ENCODE results near the gene EXOC6.

GRCh38 chr10:93099670-93100069, 251.3 kb downstream of the EXOC6 start:
- TF ChIP-seq CTCF (IDR thresholded peaks at IDR 0.05) (no peak), POLR2AphosphoS5 (IDR thresholded peaks at IDR 0.05) (no peak)
